22Rv1 (cell line): ENCODE measurements around the gene FBXO15.

ENCODE experiments used
- ZFX ChIP-seq: fragments of 450-650 bp; IDR thresholded peaks from 2 replicates; pipeline ENCODE4 v1.6.1; 2017; ENCODE audit warnings: antibody characterized with exemption, borderline replicate concordance
- TF ChIP-seq, protein P1 (sequence below): fragments of 450-650 bp; IDR thresholded peaks from 2 replicates; pipeline ENCODE4 v1.5.1; 2017; ENCODE audit warnings: mild to moderate bottlenecking

DNA sequence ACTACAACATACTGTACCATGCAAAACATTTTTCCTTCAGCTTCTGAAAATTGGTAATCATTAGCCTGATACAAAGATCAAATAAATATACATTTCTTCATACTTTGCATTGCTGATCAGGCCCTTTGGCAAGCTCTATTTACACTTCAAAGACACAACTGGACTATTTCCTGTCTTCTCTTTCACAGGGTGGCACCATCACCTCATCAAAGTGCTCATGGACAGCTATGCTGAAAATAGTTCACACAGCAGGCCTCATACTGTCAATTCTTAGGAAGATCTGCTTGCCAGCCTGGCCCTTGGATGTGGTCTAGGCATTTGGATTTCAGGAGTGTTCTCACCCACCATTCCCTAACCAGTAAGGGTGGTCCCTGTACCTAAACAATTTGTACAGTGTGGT lies 33.9 kb downstream of the FBXO15 start:
- TF ChIP-seq, protein P1, sequence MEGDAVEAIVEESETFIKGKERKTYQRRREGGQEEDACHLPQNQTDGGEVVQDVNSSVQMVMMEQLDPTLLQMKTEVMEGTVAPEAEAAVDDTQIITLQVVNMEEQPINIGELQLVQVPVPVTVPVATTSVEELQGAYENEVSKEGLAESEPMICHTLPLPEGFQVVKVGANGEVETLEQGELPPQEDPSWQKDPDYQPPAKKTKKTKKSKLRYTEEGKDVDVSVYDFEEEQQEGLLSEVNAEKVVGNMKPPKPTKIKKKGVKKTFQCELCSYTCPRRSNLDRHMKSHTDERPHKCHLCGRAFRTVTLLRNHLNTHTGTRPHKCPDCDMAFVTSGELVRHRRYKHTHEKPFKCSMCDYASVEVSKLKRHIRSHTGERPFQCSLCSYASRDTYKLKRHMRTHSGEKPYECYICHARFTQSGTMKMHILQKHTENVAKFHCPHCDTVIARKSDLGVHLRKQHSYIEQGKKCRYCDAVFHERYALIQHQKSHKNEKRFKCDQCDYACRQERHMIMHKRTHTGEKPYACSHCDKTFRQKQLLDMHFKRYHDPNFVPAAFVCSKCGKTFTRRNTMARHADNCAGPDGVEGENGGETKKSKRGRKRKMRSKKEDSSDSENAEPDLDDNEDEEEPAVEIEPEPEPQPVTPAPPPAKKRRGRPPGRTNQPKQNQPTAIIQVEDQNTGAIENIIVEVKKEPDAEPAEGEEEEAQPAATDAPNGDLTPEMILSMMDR, result no peak
- no peak for TF ChIP-seq ZFX
